SW 1271 (cell line): ENCODE measurements around the gene CNTN5.

Source experiments
- DNase-seq, 2 experiments: peaks; one replicate each; lab custom pipeline; 2025; lab: John Stamatoyannopoulos, UW

Gene CNTN5

GRCh38 chr11:99522467-99523173 lies 501.9 kb downstream of the CNTN5 start:
- no peak for DNase-seq

DNA sequence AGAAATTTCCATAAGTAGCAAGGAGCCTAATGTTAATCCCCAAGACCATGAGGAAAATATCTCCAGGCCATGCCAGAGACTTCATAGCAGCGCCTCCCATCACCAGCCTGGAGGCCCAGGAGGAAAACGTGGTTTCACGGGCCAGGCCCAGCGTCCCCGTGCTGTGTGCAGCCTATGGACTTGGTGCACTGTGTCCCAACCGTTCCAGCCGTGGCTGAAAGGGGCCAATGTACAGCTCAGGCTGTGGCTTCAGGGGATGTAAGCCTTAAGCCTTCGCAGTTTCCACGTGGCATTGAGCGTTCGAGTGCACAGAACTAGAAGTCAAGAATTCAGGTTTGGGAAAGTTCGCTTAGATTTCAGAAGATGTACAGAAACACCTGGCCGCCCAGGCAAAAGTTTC lies 510.7 kb downstream of the CNTN5 start:
- DNase-seq, result no peak

GRCh38 chr11:99534812-99535211 lies 514.1 kb downstream of the CNTN5 start:
- DNase-seq, result no peak

- no peak for DNase-seq
Measured at GRCh38 chr11:99535406-99535805, 514.7 kb downstream of the CNTN5 start.

DNA sequence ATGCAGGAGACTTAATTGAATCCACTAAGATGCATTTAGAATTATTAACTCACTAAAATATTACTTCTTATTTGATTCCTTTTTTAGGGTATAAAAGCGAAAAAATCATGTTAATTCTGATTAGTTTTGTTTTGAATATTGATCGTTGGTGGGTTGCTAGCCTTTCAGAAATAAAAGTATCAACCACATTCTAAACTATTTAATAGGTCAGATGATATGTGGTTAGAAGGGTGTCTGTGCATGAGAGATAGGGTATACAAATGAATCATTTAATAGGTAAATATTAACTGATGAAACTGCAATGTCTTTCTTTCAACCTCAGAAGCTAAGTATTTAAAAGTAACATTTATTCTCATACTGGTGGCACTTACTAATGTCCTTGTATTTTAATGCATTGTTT lies 515.1 kb downstream of the CNTN5 start:
- DNase-seq, result no peak

- DNase-seq, result no peak
Measured at GRCh38 chr11:99537681-99538080, 516.9 kb downstream of the CNTN5 start.

GRCh38 chr11:99545616-99546015 lies 524.9 kb downstream of the CNTN5 start:
- DNase-seq, result no peak

GRCh38 chr11:99548264-99548663 lies 527.5 kb downstream of the CNTN5 start:
- no peak for DNase-seq

GRCh38 chr11:99554232-99554903 lies 533.6 kb downstream of the CNTN5 start:
- DNase-seq, result no peak

GRCh38 chr11:99555486-99555885 lies 534.7 kb downstream of the CNTN5 start:
- DNase-seq, result no peak

GRCh38 chr11:99565333-99565732 lies 544.6 kb downstream of the CNTN5 start:
- no peak for DNase-seq

GRCh38 chr11:99567334-99567956 lies 546.7 kb downstream of the CNTN5 start:
- no peak for DNase-seq

- no peak for DNase-seq
Measured at GRCh38 chr11:99568808-99569207, 548.1 kb downstream of the CNTN5 start.

- no peak for DNase-seq
Measured at GRCh38 chr11:99571094-99571493, 550.3 kb downstream of the CNTN5 start.

DNA sequence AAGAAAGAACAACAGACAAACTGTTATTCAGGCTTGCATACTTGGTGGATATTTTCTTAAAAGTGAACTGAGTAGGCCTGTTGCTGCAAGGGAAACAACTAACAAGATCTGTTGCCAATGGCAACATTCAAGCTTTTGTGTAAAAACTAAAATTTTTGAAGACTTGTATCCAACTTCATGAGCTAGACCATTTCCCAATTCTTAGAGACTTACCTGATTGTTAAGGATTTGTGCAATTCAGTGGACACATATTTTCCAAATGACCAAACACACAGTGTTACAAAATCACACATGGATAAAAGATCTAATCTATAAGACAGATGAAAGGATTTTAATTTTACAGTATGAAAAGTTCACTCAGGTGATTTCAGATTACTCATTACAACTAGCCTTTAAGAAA lies 564.1 kb downstream of the CNTN5 start:
- no peak for DNase-seq

GRCh38 chr11:99585606-99586005 lies 564.9 kb downstream of the CNTN5 start:
- no peak for DNase-seq

- DNase-seq, result no peak
Measured at GRCh38 chr11:99589771-99590170, 569.0 kb downstream of the CNTN5 start.

- DNase-seq, result no peak
Measured at GRCh38 chr11:99592266-99592665, 571.5 kb downstream of the CNTN5 start.

DNA sequence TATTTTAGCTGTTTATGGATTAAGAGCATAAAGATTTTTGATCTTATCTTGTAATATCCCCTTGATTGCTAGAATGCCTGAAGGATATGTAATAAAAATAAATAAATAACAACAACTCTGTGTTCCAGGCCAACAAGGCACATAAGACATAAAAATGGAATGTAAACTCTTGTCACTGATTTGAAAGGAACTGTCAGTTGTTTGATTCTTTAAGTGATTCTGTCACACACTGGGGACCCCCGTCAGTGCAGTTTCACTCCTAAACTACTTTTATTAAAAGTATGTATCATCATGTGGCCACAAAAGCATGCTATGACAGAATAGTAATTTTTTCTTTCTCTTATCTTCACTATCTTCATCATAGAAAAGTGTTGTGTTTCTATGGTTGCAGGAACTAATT lies 572.4 kb downstream of the CNTN5 start:
- DNase-seq, result no peak

- no peak for DNase-seq
Measured at GRCh38 chr11:99601179-99601578, 580.4 kb downstream of the CNTN5 start.

- DNase-seq, result no peak
Measured at GRCh38 chr11:99614352-99614751, 593.6 kb downstream of the CNTN5 start.

DNA sequence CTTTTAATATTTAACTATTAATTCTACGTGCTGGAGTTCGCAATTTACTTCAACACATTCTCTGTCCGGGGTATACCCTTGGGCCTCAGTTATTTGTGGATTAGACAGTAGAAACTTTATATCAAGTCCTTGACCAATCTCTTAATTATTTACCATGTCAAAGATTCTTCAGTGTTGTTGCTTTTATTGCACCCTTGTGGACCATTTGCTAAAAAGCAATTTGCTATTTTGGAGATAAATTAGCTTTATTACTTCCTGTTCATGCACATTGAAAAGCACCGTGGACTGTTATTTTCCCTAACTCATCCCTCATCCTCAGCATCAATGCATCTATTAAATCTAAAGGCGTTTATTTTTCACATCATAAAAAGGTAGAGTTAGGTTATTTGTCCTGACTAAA lies 609.9 kb downstream of the CNTN5 start:
- DNase-seq, result no peak

- no peak for DNase-seq
Measured at GRCh38 chr11:99631618-99632017, 610.9 kb downstream of the CNTN5 start.
